ENCODE measurements around the gene DGLUCY.
A peak's percentile ranks its signal among the peaks of the same experiment; 100 is the strongest.
"Not testable (repeated sequence)": the region's sequence is repeated elsewhere in the genome, so short reads cannot be mapped to it uniquely, and the experiment has no call there.

Gene DGLUCY

DNA sequence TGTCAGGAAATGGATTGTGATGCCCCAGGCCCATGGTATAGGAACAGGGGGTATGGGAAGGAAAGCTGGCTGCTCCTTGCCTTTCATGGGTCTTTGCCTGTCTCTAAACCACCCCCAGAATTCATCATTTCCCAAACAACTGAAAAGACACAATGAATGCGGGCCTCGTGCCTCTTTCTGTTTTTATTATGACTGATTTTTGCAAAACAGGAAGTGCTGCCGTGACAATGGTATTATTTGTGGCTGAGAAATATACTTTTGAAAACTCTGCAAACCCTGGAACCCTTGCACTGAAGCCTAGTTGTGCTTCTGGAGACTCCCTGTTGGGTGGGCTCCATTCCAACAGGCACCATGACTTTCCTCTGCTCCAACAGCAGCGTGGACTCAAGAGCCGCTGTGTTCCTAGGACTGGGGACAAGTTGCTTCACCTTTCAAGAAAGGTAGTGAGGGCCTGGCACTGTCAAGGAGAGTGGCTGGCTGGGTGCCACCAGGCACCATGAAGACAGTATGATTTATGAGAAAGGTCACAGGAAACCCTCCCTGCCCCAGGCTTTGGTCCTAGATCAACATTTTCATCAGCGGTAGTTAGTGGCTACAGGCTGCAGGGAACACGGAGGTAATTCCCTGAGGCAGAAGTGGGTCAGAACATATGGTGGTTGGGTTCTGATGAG is 4.8 kb upstream of the DGLUCY start:
- peak; percentile 80 for DNase-seq

DNA sequence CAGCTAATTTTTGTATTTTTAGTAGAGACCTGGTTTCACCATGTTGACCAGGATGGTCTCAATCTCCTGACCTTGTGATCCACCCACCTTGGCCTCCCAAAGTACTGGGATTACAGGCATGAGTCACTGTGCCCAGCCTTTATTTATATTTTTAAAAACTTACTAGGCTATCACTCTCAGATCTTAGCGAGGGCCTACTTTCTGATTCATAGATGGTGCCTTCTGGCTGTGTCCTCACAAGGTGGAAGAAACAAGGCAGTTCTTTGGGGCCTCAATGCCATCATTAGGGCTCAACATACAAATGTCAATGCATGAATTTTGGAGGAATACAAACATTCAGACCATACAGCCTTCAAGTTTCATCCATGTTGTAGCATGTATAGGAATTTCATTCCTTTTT is 2.4 kb upstream of the DGLUCY start:
- no peak for DNase-seq

DNA sequence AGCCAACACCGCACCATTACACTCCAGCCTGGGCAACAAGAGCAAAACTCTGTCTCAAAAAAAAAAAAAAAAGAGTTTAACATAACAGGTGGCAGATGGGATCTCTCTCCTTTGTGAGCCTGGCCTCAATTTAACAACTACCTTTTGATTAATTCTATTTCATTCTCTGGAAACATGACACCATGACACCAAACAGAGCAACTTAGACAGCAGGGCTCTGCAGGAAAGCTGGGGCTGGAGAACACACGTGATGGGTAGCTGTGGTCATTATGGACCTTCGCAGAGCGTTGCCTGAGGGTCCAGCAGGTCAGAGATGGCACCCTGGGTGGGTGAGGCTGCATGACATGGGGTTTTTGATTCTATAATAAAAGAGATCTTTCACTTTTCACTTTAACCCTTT is 1.7 kb upstream of the DGLUCY start:
- no peak for DNase-seq

- DNase-seq, result peak; percentile 94
These were observed 499 bp downstream of the DGLUCY start for GRCh38 chr14:91114079-91115065.

- peak; percentile 57 for DNase-seq
These were observed 2.3 kb downstream of the DGLUCY start for GRCh38 chr14:91115986-91116770.

- peak; percentile 73 for DNase-seq
These were observed 3.2 kb downstream of the DGLUCY start for GRCh38 chr14:91116913-91117588.

DNA sequence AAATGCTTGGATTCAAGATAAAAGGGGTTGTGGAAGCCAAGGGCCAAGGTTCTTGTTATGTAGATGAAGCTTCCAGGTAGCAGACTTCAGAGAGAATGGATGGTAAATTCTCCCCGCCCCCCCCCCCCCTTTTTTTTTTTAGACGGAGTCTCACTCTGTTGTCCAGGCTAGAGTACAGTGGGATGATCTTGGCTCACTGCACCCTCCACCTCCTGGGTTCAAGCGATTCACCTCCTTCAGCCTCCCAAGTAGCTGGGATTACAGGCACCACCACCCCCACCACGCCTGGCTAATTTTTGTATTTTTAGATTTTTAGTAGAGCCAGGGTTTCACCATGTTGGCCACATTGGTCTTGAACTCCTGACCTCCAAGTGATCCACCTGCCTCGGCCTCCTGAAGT is 4.1 kb downstream of the DGLUCY start:
- no peak for DNase-seq

DNA sequence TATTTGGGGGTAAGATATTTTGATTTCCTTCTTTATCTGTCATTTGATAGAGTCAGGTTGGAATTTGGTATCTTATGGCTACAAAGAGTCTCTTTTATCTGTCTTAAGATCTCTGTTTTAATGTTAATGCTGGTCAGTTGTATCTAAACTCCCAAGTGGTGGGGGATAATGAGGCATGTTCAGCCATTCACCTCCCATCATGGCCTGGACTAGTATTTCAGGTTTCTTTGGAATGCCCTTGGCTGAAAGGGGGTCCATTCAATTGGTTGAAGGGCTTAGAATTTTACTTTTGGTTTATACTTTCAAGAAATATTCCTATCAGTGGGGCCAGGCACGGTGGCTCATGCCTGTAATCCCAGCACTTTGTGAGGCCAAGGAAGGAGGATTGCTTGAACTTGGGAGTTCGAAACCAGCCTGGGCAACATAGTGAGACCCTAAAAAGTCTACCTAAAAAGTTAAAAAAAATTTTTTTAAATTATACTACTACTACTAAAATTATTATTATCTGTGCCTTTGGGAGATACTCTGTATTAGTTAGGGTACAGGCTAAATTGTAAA is 4.7 kb downstream of the DGLUCY start:
- no peak for DNase-seq

- DNase-seq, result no peak
These were observed 5.9 kb downstream of the DGLUCY start for GRCh38 chr14:91119556-91120311.

GRCh38 chr14:91123201-91123600 is 9.3 kb downstream of the DGLUCY start:
- no peak for DNase-seq

GRCh38 chr14:91124406-91125270 is 10.8 kb downstream of the DGLUCY start:
- DNase-seq, result not testable (repeated sequence)

DNA sequence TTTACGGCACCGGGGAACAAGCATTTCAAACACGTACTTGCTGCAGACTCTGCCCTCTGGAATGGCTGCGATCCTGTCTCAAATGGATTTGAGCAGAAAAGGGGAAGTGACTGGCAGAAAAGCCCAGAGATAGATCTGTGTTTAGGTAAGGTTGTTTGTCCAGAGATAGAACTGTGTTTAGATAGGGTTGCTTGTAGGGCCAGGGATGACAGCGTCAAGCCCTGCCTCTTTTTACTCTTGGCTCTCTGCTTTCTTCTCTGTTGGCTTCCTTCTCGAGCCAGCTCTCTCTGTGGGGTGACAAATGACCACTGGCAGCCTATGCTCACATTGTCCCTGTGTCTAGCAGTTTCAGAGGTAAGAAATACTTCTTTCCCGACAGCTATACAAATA is 11.4 kb downstream of the DGLUCY start:
- DNase-seq, result no peak

- no peak for DNase-seq
These were observed 11.9 kb downstream of the DGLUCY start for GRCh38 chr14:91125801-91126200.

GRCh38 chr14:91126761-91127160 is 12.9 kb downstream of the DGLUCY start:
- DNase-seq, result no peak

GRCh38 chr14:91127401-91127801 is 13.5 kb downstream of the DGLUCY start:
- DNase-seq, result no peak

- no peak for DNase-seq
These were observed 14.1 kb downstream of the DGLUCY start for GRCh38 chr14:91127924-91128323.

- DNase-seq, result no peak
These were observed 14.8 kb downstream of the DGLUCY start for GRCh38 chr14:91128699-91129098.

GRCh38 chr14:91129261-91129660 is 15.4 kb downstream of the DGLUCY start:
- DNase-seq, result no peak

- no peak for DNase-seq
These were observed 21.2 kb downstream of the DGLUCY start for GRCh38 chr14:91135039-91135438.

GRCh38 chr14:91138511-91139359 is 24.9 kb downstream of the DGLUCY start:
- peak; percentile 73 for DNase-seq
